Small intestine (tissue), 7 donors: Measurements from ENCODE around the gene S100A3. TPM values are rescaled to one million over a fixed set of nuclear protein-coding genes. Genes with fewer than 3 reads are reported as not detected.

Experiments used
- DNase-seq, 2 donors: peaks; one replicate each; pipeline versions ENCODE4 v3.0.0 to v3.0.0-alpha.2; 2013
- FAIRE-seq: peaks from 2 replicates; lab custom pipeline; 2012; peaks lifted over from hg19 to GRCh38; lab: Jason Lieb, UNC
- H3K27ac ChIP-seq, 3 donors: one replicate each; pipeline ENCODE4 v1.5.1; 2013; ENCODE audit warnings: low read length in 2 of 3, mild to moderate bottlenecking in 2 of 3, control low read depth in 1 of 3, inconsistent platforms in 1 of 3, low read depth in 1 of 3, moderate library complexity in 1 of 3
- H3K27me3 ChIP-seq, 3 donors: one replicate each; pipeline ENCODE4 v1.6.1; 2013; ENCODE audit warnings: low read length in 3 of 3, inconsistent platforms in 1 of 3; ENCODE audit not compliant: control insufficient read depth in 3 of 3, insufficient read depth in 3 of 3
- H3K36me3 ChIP-seq, 3 donors: one replicate each; pipeline ENCODE4 v1.6.1; 2013; ENCODE audit warnings: low read length in 3 of 3, inconsistent platforms in 1 of 3, low read depth in 1 of 3, mild to moderate bottlenecking in 1 of 3, moderate library complexity in 1 of 3; ENCODE audit not compliant: control insufficient read depth in 3 of 3, insufficient read depth in 2 of 3
- H3K4me1 ChIP-seq, 3 donors: one replicate each; pipeline ENCODE4 v1.6.1; 2013; ENCODE audit warnings: low read length in 2 of 3, inconsistent platforms in 1 of 3, low read depth in 1 of 3, mild to moderate bottlenecking in 1 of 3, moderate library complexity in 1 of 3; ENCODE audit not compliant: control insufficient read depth in 3 of 3, insufficient read depth in 2 of 3
- H3K4me3 ChIP-seq, 3 donors: one replicate each; pipeline ENCODE4 v1.5.1; 2013; ENCODE audit warnings: low read length in 3 of 3, control low read depth in 1 of 3, inconsistent platforms in 1 of 3, low read depth in 1 of 3, mild to moderate bottlenecking in 1 of 3, moderate library complexity in 1 of 3
- H3K9me3 ChIP-seq, 2 donors: one replicate each; pipeline ENCODE4 v1.6.1; 2013; ENCODE audit warnings: low read depth in 1 of 2, low read length in 1 of 2; ENCODE audit not compliant: control insufficient read depth in 2 of 2, insufficient read depth in 1 of 2
- WGBS, 3 donors: extraction: QIAGEN DNeasy Blood & Tissue Kit; methylation state at CpG; one replicate each; pipeline ENCODE4 v1.1.7; 2013; 5-methylcytosine and 5-hydroxymethylcytosine counted together
- polyA plus RNA-seq, 4 donors: library from polyadenylated mRNA; stranded (reverse) in 3 of 4; unstranded in 1 of 4; fragments of 200-250 nt in 3 of 4; fragments of 120-200 nt in 1 of 4; gene quantifications; one replicate each; pipeline versions ENCODE4 v1.2.1 to v1.2.3, GENCODE V29; 2013
- donor health status: healthy with polysubstance abuse.
- donor health status: control.
- donor health status: control.
- donor health status: Bipolar disorder and iron deficiency.
- donor health status: healthy.

The S100A3 gene
- polyA plus RNA-seq, 4 donors, result 0.06 to 4.3 (median 2.1) TPM; not detected in 1

GRCh38 chr1:153560771-153561465, 11.9 kb upstream of the S100A3 start:
- Histone ChIP-seq H3K27me3 (no peaks in the 10 kb centered on the region), H3K9me3 (no peaks in the 10 kb centered on the region)

GRCh38 chr1:153560241-153560640, 11.2 kb upstream of the S100A3 start:
- H3K27ac ChIP-seq, result no peak overlapping the region
- 43 to 78% (median 67%) methylated on average over 2 of the region's 2 CpGs for WGBS, 3 donors
- H3K4me3 ChIP-seq, result no peak overlapping the region
- no peak for DNase-seq
- FAIRE-seq, result no peak
- H3K9me3 ChIP-seq, result no peaks in the 10 kb centered on the region
- H3K27me3 ChIP-seq, result no peaks in the 10 kb centered on the region
- H3K36me3 ChIP-seq, result no peaks in the 10 kb centered on the region
- peaks cover 0 to 1% (median 0%) of the 10 kb centered on the region in 3 donors for H3K4me1 ChIP-seq

More at GRCh38 chr1:153560771-153561465, 11.9 kb upstream of the S100A3 start:
- DNase-seq (no peak), FAIRE-seq (no peak)
- peaks cover 0 to 3% (median 0%) of the 10 kb centered on the region in 3 donors for H3K36me3 ChIP-seq
- H3K4me1 ChIP-seq, result peaks cover 0 to 8% (median 2%) of the 10 kb centered on the region in 3 donors
- H3K4me3 ChIP-seq, result no peak overlapping the region
- H3K27ac ChIP-seq, result no peak overlapping the region
- WGBS, 3 donors, result 86 to 89% (median 88%) methylated on average over 10 of the region's 10 CpGs

GRCh38 chr1:153557877-153558276, 8.8 kb upstream of the S100A3 start:
- H3K4me1 ChIP-seq, result no peaks in the 10 kb centered on the region
- no peaks in the 10 kb centered on the region for H3K36me3 ChIP-seq
- FAIRE-seq (no peak), DNase-seq (no peak)
- H3K9me3 ChIP-seq, result no peaks in the 10 kb centered on the region
- WGBS, 3 donors, result 88 to 91% (median 90%) methylated on average over 3 of the region's 3 CpGs
- no peak overlapping the region for H3K4me3 ChIP-seq
- no peaks in the 10 kb centered on the region for H3K27me3 ChIP-seq
- H3K27ac ChIP-seq, result no peak overlapping the region

- Histone ChIP-seq H3K9me3 (no peaks in the 10 kb centered on the region), H3K36me3 (no peaks in the 10 kb centered on the region), H3K27ac (no peak overlapping the region), H3K27me3 (no peaks in the 10 kb centered on the region), H3K4me1 (no peaks in the 10 kb centered on the region), H3K4me3 (no peak overlapping the region)
- DNase-seq (no peak), FAIRE-seq (no peak)
- WGBS, 3 donors, result 92 to 93% (median 92%) methylated on average over 1 of the region's 1 CpG
Observed at GRCh38 chr1:153556348-153556747, 7.3 kb upstream of the S100A3 start.

- H3K27ac ChIP-seq, result no peak overlapping the region
- H3K36me3 ChIP-seq, result no peaks in the 10 kb centered on the region
- FAIRE-seq, result no peak
- no peaks in the 10 kb centered on the region for H3K9me3 ChIP-seq
- H3K4me1 ChIP-seq, result peaks cover 0 to 6% (median 5%) of the 10 kb centered on the region in 3 donors
- no peaks in the 10 kb centered on the region for H3K27me3 ChIP-seq
- 70 to 86% (median 82%) methylated on average over 2 of the region's 2 CpGs for WGBS, 3 donors
- H3K4me3 ChIP-seq, result no peak overlapping the region
- no peak for DNase-seq
Observed at GRCh38 chr1:153553830-153554541, 4.9 kb upstream of the S100A3 start.

- H3K27me3 ChIP-seq, result no peaks in the 10 kb centered on the region
- 91 to 93% (median 92%) methylated on average over 12 of the region's 12 CpGs for WGBS, 3 donors
- H3K9me3 ChIP-seq, result no peaks in the 10 kb centered on the region
- H3K27ac ChIP-seq, result no peak overlapping the region
- peaks cover 0 to 10% (median 10%) of the 10 kb centered on the region in 3 donors for H3K4me1 ChIP-seq
- DNase-seq (no peak), FAIRE-seq (no peak)
- H3K36me3 ChIP-seq, result no peaks in the 10 kb centered on the region
- H3K4me3 ChIP-seq, result no peak overlapping the region
Observed at GRCh38 chr1:153553096-153553495, 4.0 kb upstream of the S100A3 start.

GRCh38 chr1:153552335-153552734, 3.3 kb upstream of the S100A3 start:
- no peaks in the 10 kb centered on the region for H3K27me3 ChIP-seq
- DNase-seq, result no peak
- H3K9me3 ChIP-seq, result no peaks in the 10 kb centered on the region
- no peaks in the 10 kb centered on the region for H3K36me3 ChIP-seq
- H3K4me3 ChIP-seq, result no peak overlapping the region
- no peak for FAIRE-seq
- H3K27ac ChIP-seq, result no peak overlapping the region
- 85 to 92% (median 87%) methylated on average over 8 of the region's 8 CpGs for WGBS, 3 donors
- H3K4me1 ChIP-seq, result peaks cover 0 to 12% (median 10%) of the 10 kb centered on the region in 3 donors

- DNase-seq (no peak), FAIRE-seq (no peak)
- no peaks in the 10 kb centered on the region for H3K9me3 ChIP-seq
- H3K36me3 ChIP-seq, result no peaks in the 10 kb centered on the region
- H3K4me3 ChIP-seq, result no peak overlapping the region
- no peak overlapping the region for H3K27ac ChIP-seq
- 75 to 80% (median 77%) methylated on average over 10 of the region's 10 CpGs for WGBS, 3 donors
- no peaks in the 10 kb centered on the region for H3K27me3 ChIP-seq
- H3K4me1 ChIP-seq, result peaks cover 0 to 26% (median 10%) of the 10 kb centered on the region in 3 donors
Observed at GRCh38 chr1:153550827-153551500, 1.9 kb upstream of the S100A3 start.
